Dendritic cell treated with granulocyte-macrophage colony-stimulating factor and Interleukin-4, amounts not matched to agents 40 ng/mL and 50 ng/mL, for 4 days (primary cell): Measurements from ENCODE around the gene MTHFD1.
A peak's percentile ranks its signal among the peaks of the same experiment; 100 is the strongest.
"Not testable (repeated sequence)": the region's sequence is repeated elsewhere in the genome, so short reads cannot be mapped to it uniquely, and the experiment has no call there.

Experiments
- H3K27ac Mint-ChIP-seq: one replicate; pipeline ENCODE4 v1.8.0; 2022; ENCODE audit warnings: mild to moderate bottlenecking, mixed read lengths
- H3K27me3 Mint-ChIP-seq: one replicate; pipeline ENCODE4 v1.8.0; 2022; ENCODE audit warnings: mild to moderate bottlenecking, mixed read lengths
- H3K36me3 Mint-ChIP-seq: one replicate; pipeline ENCODE4 v1.8.0; 2022; ENCODE audit warnings: low read depth, mixed read lengths
- H3K4me1 Mint-ChIP-seq: one replicate; pipeline ENCODE4 v1.8.0; 2022; ENCODE audit warnings: low read depth, mixed read lengths
- H3K4me3 Mint-ChIP-seq: one replicate; pipeline ENCODE4 v1.8.0; 2022; ENCODE audit warnings: mild to moderate bottlenecking, moderate library complexity, mixed read lengths
- H3K9me3 Mint-ChIP-seq: one replicate; pipeline ENCODE4 v1.8.0; 2022; ENCODE audit warnings: mixed read lengths
- intact Hi-C: fragments of 100-400 bp; cut with micrococcal nuclease; formaldehyde crosslinking; loops from one replicate; pipeline ENCODE4 v1.15.0; 2022

The MTHFD1 gene

GRCh38 chr14:64387782-64388532 lies at the start of gene MTHFD1:
Gene MTHFD1, plus strand, starts transcription at chr14:64388353. Its CDS starts 75 bp downstream, at chr14:64388428.
- Mint-ChIP-seq H3K4me3 (peak within 1 kb of the TSS; percentile 88), H3K27me3 (no peaks in the 10 kb centered on the region), H3K27ac (peak within 1 kb of the TSS; percentile 89), H3K36me3 (peaks cover 37% of the 10 kb centered on the region), H3K4me1 (peaks cover 35% of the 10 kb centered on the region), H3K9me3 (no peaks in the 10 kb centered on the region)
- intact Hi-C loops = loop anchor here (1.0 to 5.0 kb wide), 4 partner anchors 50 to 152 kb away; partner anchors contain the start of genes AKAP5, HSPA2 and ZBTB1

GRCh38 chr14:64338616-64339316 lies 49.4 kb upstream of the MTHFD1 start:
- no peaks in the 10 kb centered on the region for H3K27me3 Mint-ChIP-seq
- H3K4me1 Mint-ChIP-seq = peaks cover 25% of the 10 kb centered on the region
- H3K4me3 Mint-ChIP-seq = peak overlapping the region; percentile 92
- peak overlapping the region; percentile 91 for H3K27ac Mint-ChIP-seq
- H3K36me3 Mint-ChIP-seq = peaks cover 16% of the 10 kb centered on the region
- peaks cover 15% of the 10 kb centered on the region for H3K9me3 Mint-ChIP-seq
- intact Hi-C loops = loop anchor here (1.0 to 5.0 kb wide), 2 partner anchors 50 to 696 kb away; partner anchors contain the start of genes MTHFD1 and WDR89

- Mint-ChIP-seq H3K36me3 (peaks cover 16% of the 10 kb centered on the region), H3K4me3 (no peak overlapping the region), H3K4me1 (peaks cover 25% of the 10 kb centered on the region), H3K9me3 (peaks cover 15% of the 10 kb centered on the region), H3K27ac (peak overlapping the region; percentile 47), H3K27me3 (no peaks in the 10 kb centered on the region)
- intact Hi-C loops = no loop called here
Observed at GRCh38 chr14:64340560-64341196, 47.5 kb upstream of the MTHFD1 start.

GRCh38 chr14:64347748-64348147 lies 40.4 kb upstream of the MTHFD1 start:
- Mint-ChIP-seq H3K27me3 (no peaks in the 10 kb centered on the region), H3K9me3 (peaks cover 11% of the 10 kb centered on the region), H3K4me1 (peaks cover 9% of the 10 kb centered on the region), H3K4me3 (no peak overlapping the region), H3K27ac (no peak overlapping the region), H3K36me3 (no peaks in the 10 kb centered on the region)
- intact Hi-C loops = no loop called here

GRCh38 chr14:64349741-64350490 lies 38.2 kb upstream of the MTHFD1 start:
- H3K27ac Mint-ChIP-seq = peak overlapping the region; percentile 61
- intact Hi-C loops = no loop called here
- H3K27me3 Mint-ChIP-seq = no peaks in the 10 kb centered on the region
- peaks cover 9% of the 10 kb centered on the region for H3K4me1 Mint-ChIP-seq
- peaks cover 11% of the 10 kb centered on the region for H3K9me3 Mint-ChIP-seq
- no peak overlapping the region for H3K4me3 Mint-ChIP-seq
- H3K36me3 Mint-ChIP-seq = no peaks in the 10 kb centered on the region

GRCh38 chr14:64363265-64363846 lies 24.8 kb upstream of the MTHFD1 start:
- Mint-ChIP-seq H3K27me3 (no peaks in the 10 kb centered on the region), H3K4me1 (peaks cover 4% of the 10 kb centered on the region), H3K4me3 (no peak overlapping the region), H3K36me3 (no peaks in the 10 kb centered on the region), H3K27ac (peak overlapping the region; percentile 51), H3K9me3 (no peaks in the 10 kb centered on the region)
- intact Hi-C loops = no loop called here

GRCh38 chr14:64364907-64365306 lies 23.2 kb upstream of the MTHFD1 start:
- Mint-ChIP-seq H3K9me3 (no peaks in the 10 kb centered on the region), H3K4me3 (no peak overlapping the region), H3K27ac (no peak overlapping the region), H3K36me3 (no peaks in the 10 kb centered on the region), H3K4me1 (peaks cover 4% of the 10 kb centered on the region), H3K27me3 (no peaks in the 10 kb centered on the region)
- intact Hi-C loops = no loop called here

- H3K4me3 Mint-ChIP-seq, H3K27ac Mint-ChIP-seq, intact Hi-C loops, H3K27me3 Mint-ChIP-seq, H3K36me3 Mint-ChIP-seq, H3K4me1 Mint-ChIP-seq, H3K9me3 Mint-ChIP-seq: not testable (repeated sequence)
Observed at GRCh38 chr14:64365358-64365889, 22.7 kb upstream of the MTHFD1 start.

GRCh38 chr14:64369201-64369600 lies 19.0 kb upstream of the MTHFD1 start:
- intact Hi-C loops = no loop called here

GRCh38 chr14:64387232-64387781 lies 846 bp upstream of the MTHFD1 start:
- H3K4me1 Mint-ChIP-seq = peaks cover 32% of the 10 kb centered on the region
- H3K9me3 Mint-ChIP-seq = no peaks in the 10 kb centered on the region
- peak overlapping the region; percentile 88 for H3K4me3 Mint-ChIP-seq
- peak overlapping the region; percentile 89 for H3K27ac Mint-ChIP-seq
- no peaks in the 10 kb centered on the region for H3K27me3 Mint-ChIP-seq
- intact Hi-C loops = loop anchor here (5.0 kb wide), 1 partner anchor 80 kb away; the partner anchor contains the start of gene AKAP5
- peaks cover 37% of the 10 kb centered on the region for H3K36me3 Mint-ChIP-seq

More at GRCh38 chr14:64369201-64369600, 19.0 kb upstream of the MTHFD1 start:
- Mint-ChIP-seq H3K36me3 (no peaks in the 10 kb centered on the region), H3K4me1 (no peaks in the 10 kb centered on the region), H3K9me3 (no peaks in the 10 kb centered on the region), H3K27ac (no peak overlapping the region), H3K27me3 (no peaks in the 10 kb centered on the region), H3K4me3 (no peak overlapping the region)

- intact Hi-C loops = loop anchor here (1.0 to 5.0 kb wide), 4 partner anchors 50 to 152 kb away; partner anchors contain the start of genes AKAP5, HSPA2 and ZBTB1
- peaks cover 42% of the 10 kb centered on the region for H3K4me1 Mint-ChIP-seq
- no peaks in the 10 kb centered on the region for H3K27me3 Mint-ChIP-seq
- H3K27ac Mint-ChIP-seq = peak overlapping the region; percentile 89
- no peaks in the 10 kb centered on the region for H3K9me3 Mint-ChIP-seq
- H3K36me3 Mint-ChIP-seq = peaks cover 44% of the 10 kb centered on the region
- peak overlapping the region; percentile 88 for H3K4me3 Mint-ChIP-seq
Observed at GRCh38 chr14:64388533-64389285, 556 bp downstream of the MTHFD1 start.

GRCh38 chr14:64391113-64391725 lies 3.1 kb downstream of the MTHFD1 start:
- Mint-ChIP-seq H3K4me1 (peaks cover 53% of the 10 kb centered on the region), H3K36me3 (peaks cover 44% of the 10 kb centered on the region), H3K4me3 (no peak overlapping the region), H3K9me3 (no peaks in the 10 kb centered on the region), H3K27me3 (no peaks in the 10 kb centered on the region), H3K27ac (no peak overlapping the region)
- intact Hi-C loops = no loop called here
